ENCODE data around the gene RELCH.

The RELCH gene

DNA sequence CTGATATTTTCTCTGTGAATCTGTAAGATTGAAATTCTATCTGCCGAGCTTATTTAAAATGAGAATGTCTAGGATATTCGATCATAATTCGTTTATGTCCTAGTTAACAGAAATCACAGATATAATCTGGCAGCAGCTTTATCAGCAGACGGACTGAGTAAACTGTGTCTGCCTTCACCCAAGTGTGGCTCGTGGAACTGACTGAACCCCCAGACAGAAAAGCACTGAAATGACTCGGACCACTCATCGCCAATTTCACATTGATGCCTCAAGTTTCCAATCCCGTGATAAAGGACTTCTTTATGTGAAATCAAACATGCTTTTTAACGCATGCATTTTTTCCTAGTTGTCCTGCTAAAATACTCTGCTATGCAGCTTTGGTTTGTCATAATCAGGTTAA is 153.9 kb downstream of the RELCH start:
- no peaks in the 10 kb centered on the region for H3K9me3 Mint-ChIP-seq
- no peak for ATAC-seq (ENCODE audit: low read depth)

DNA sequence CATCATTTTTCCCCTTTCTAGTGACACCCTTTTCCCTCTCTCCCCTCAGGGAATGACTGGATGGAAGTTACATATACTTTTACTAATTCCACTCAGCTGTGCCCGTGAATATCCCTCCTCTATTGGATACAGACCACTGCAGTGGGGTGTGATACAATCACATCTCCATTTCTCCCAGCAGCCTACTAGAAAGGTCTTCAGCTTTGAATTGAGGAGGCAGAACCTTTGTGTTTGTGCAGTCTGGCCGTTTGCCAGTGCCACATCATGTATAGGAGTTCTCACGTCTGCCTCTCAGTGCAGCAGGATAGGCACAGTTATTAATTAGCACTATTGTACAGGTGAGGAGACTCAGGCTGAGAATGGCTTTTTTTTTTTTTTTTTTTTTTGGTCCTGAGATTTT is 154.4 kb downstream of the RELCH start:
- no peak for DNase-seq (ENCODE audit: low spot score in 2 of 2)

More for the DNA sequence above, 153.9 kb downstream of the RELCH start:
- H3K27me3 Mint-ChIP-seq, result peaks cover 19% of the 10 kb centered on the region
- no peaks in the 10 kb centered on the region for H3K36me3 Mint-ChIP-seq
- no peaks in the 10 kb centered on the region for H3K4me1 Mint-ChIP-seq
- DNase-seq (ENCODE audit: low spot score in 2 of 2), result no peak
- no peak overlapping the region for H3K27ac Mint-ChIP-seq
- no peak overlapping the region for H3K4me3 Mint-ChIP-seq

GRCh38 chr18:62342884-62343283 is 155.8 kb downstream of the RELCH start:
- Mint-ChIP-seq H3K36me3 (no peaks in the 10 kb centered on the region), H3K4me3 (no peak overlapping the region), H3K27ac (no peak overlapping the region), H3K27me3 (peaks cover 16% of the 10 kb centered on the region), H3K4me1 (no peaks in the 10 kb centered on the region), H3K9me3 (no peaks in the 10 kb centered on the region)
- ATAC-seq (ENCODE audit: low read depth) (no peak), DNase-seq (ENCODE audit: low spot score in 2 of 2) (no peak)

More for the DNA sequence above, 154.4 kb downstream of the RELCH start:
- ATAC-seq (ENCODE audit: low read depth), result no peak
- H3K36me3 Mint-ChIP-seq, result no peaks in the 10 kb centered on the region
- H3K4me1 Mint-ChIP-seq, result no peaks in the 10 kb centered on the region
- no peaks in the 10 kb centered on the region for H3K9me3 Mint-ChIP-seq
- no peak overlapping the region for H3K4me3 Mint-ChIP-seq
- H3K27ac Mint-ChIP-seq, result no peak overlapping the region
- H3K27me3 Mint-ChIP-seq, result peaks cover 17% of the 10 kb centered on the region

- no peak for ATAC-seq (ENCODE audit: low read depth)
- no peak overlapping the region for H3K4me3 Mint-ChIP-seq
- H3K27ac Mint-ChIP-seq, result no peak overlapping the region
- H3K27me3 Mint-ChIP-seq, result peaks cover 15% of the 10 kb centered on the region
- no peak for DNase-seq (ENCODE audit: low spot score in 2 of 2)
- H3K4me1 Mint-ChIP-seq, result no peaks in the 10 kb centered on the region
- H3K36me3 Mint-ChIP-seq, result no peaks in the 10 kb centered on the region
- no peaks in the 10 kb centered on the region for H3K9me3 Mint-ChIP-seq
Observed at GRCh38 chr18:62343316-62343715, 156.3 kb downstream of the RELCH start.

- no peak overlapping the region for H3K27ac Mint-ChIP-seq
- no peaks in the 10 kb centered on the region for H3K9me3 Mint-ChIP-seq
- ATAC-seq (ENCODE audit: low read depth) (no peak), DNase-seq (ENCODE audit: low spot score in 2 of 2) (no peak)
- no peak overlapping the region for H3K4me3 Mint-ChIP-seq
- H3K36me3 Mint-ChIP-seq, result no peaks in the 10 kb centered on the region
- no peaks in the 10 kb centered on the region for H3K4me1 Mint-ChIP-seq
- H3K27me3 Mint-ChIP-seq, result peaks cover 10% of the 10 kb centered on the region
Observed at GRCh38 chr18:62345909-62346308, 158.9 kb downstream of the RELCH start.

DNA sequence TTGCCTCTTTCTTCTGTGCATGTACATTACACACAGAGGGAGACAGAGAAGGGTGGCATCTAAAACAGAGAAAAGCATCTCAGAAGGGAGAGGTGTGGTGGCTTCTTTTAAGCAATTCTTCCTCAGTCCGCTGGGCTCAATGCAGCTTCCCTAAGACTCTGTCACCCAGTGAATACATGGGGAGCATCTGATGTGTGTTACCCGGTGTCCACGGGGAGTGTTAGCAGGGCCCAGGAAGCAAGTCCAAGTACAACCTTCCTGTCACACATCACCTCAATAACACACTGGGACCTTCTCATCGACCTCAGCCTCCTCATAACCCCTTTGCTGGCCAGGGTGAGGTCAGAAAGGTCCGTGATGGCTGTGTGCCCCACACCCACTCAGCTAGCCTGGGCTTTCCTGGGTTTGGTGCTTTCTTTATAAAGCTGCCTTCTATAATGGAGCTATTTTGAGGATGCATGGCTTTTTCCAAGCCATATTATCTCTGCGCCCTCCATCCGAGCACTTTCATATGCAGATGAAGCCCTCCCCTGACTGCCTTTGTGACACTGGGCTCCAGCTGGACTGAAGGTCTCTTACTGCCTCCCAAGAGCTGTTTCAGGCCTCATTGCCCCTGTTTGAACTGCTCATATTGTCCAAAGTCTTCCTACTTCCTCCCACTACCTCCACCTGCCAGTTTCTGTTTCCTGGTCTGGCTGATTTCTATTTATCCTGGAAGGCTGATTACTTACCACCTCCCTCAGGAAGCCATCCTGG is 159.5 kb downstream of the RELCH start:
- Mint-ChIP-seq H3K27ac (no peak overlapping the region), H3K4me1 (no peaks in the 10 kb centered on the region), H3K36me3 (no peaks in the 10 kb centered on the region), H3K27me3 (peaks cover 10% of the 10 kb centered on the region), H3K4me3 (no peak overlapping the region), H3K9me3 (no peaks in the 10 kb centered on the region)
- DNase-seq (ENCODE audit: low spot score in 2 of 2) (no peak), ATAC-seq (ENCODE audit: low read depth) (no peak)

DNA sequence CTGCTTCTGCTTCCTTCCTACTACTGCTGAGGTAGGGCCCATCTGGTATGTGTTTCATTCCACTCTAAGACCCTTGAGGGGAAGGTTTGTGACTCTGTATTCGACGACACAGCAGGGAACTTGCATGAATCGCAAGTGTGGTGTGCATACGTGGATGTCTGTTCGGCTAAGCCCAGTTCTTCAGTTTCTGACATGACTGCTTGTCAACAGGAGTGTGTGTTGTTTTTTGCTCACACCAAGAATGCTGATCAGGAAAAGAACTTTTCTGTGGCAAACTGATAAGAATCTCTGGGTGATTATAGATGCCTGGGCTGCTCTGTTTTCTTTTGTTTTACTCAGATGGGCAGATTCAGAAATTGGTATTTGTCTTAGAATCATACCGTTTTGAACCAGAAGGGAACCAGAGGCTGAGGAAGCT is 160.0 kb downstream of the RELCH start:
- Mint-ChIP-seq H3K27ac (no peak overlapping the region), H3K4me3 (no peak overlapping the region), H3K27me3 (peaks cover 10% of the 10 kb centered on the region), H3K9me3 (no peaks in the 10 kb centered on the region), H3K36me3 (no peaks in the 10 kb centered on the region), H3K4me1 (no peaks in the 10 kb centered on the region)
- no peak for DNase-seq (ENCODE audit: low spot score in 2 of 2)
- ATAC-seq (ENCODE audit: low read depth), result no peak

DNA sequence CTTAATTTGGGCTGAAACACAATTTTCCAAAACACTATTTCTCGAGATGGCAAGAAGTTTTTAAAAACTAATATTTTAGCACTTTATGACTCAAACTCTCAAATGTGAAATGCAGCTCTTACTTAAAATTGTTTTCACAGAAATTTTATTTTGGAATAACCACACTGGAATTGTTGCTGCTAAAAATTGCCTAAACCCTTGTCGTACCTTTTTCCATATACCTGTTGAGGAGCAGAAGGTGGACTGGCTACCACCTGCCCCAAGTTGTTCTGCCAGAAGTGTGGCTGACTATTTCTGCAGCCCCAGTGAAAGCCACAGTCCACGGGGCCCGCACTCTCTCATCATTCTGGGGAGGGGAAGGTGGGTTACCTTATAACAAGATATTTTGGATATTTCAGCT is 161.4 kb downstream of the RELCH start:
- no peaks in the 10 kb centered on the region for H3K4me1 Mint-ChIP-seq
- H3K27me3 Mint-ChIP-seq, result peaks cover 11% of the 10 kb centered on the region
- DNase-seq (ENCODE audit: low spot score in 2 of 2), result no peak
- H3K4me3 Mint-ChIP-seq, result no peak overlapping the region
- no peaks in the 10 kb centered on the region for H3K36me3 Mint-ChIP-seq
- ATAC-seq (ENCODE audit: low read depth), result no peak
- H3K27ac Mint-ChIP-seq, result no peak overlapping the region
- no peaks in the 10 kb centered on the region for H3K9me3 Mint-ChIP-seq

- Mint-ChIP-seq H3K27me3 (peaks cover 2% of the 10 kb centered on the region), H3K9me3 (no peaks in the 10 kb centered on the region), H3K4me1 (no peaks in the 10 kb centered on the region), H3K27ac (no peak overlapping the region), H3K4me3 (no peak overlapping the region), H3K36me3 (no peaks in the 10 kb centered on the region)
- no peak for DNase-seq (ENCODE audit: low spot score in 2 of 2)
- no peak for ATAC-seq (ENCODE audit: low read depth)
Observed at GRCh38 chr18:62353170-62353569, 166.1 kb downstream of the RELCH start.

- ATAC-seq (ENCODE audit: low read depth) (no peak), DNase-seq (ENCODE audit: low spot score in 2 of 2) (no peak)
- Mint-ChIP-seq H3K27ac (no peak overlapping the region), H3K4me1 (no peaks in the 10 kb centered on the region), H3K36me3 (no peaks in the 10 kb centered on the region), H3K27me3 (peaks cover 2% of the 10 kb centered on the region), H3K4me3 (no peak overlapping the region), H3K9me3 (no peaks in the 10 kb centered on the region)
Observed at GRCh38 chr18:62354151-62354550, 167.1 kb downstream of the RELCH start.

- Mint-ChIP-seq H3K27ac (no peak overlapping the region), H3K4me3 (no peak overlapping the region), H3K4me1 (no peaks in the 10 kb centered on the region), H3K9me3 (no peaks in the 10 kb centered on the region), H3K27me3 (peaks cover 4% of the 10 kb centered on the region), H3K36me3 (no peaks in the 10 kb centered on the region)
- ATAC-seq (ENCODE audit: low read depth) (no peak), DNase-seq (ENCODE audit: low spot score in 2 of 2) (no peak)
Observed at GRCh38 chr18:62357079-62357719, 170.1 kb downstream of the RELCH start.

Data from memory B cell (primary cell).